ENCODE results near the gene TNFSF13. TPM values are rescaled to one million over a fixed set of nuclear protein-coding genes. Genes with fewer than 3 reads are reported as not detected.

The TNFSF13 gene
- polyA plus RNA-seq, 1 donor: 23.4 TPM

DNA sequence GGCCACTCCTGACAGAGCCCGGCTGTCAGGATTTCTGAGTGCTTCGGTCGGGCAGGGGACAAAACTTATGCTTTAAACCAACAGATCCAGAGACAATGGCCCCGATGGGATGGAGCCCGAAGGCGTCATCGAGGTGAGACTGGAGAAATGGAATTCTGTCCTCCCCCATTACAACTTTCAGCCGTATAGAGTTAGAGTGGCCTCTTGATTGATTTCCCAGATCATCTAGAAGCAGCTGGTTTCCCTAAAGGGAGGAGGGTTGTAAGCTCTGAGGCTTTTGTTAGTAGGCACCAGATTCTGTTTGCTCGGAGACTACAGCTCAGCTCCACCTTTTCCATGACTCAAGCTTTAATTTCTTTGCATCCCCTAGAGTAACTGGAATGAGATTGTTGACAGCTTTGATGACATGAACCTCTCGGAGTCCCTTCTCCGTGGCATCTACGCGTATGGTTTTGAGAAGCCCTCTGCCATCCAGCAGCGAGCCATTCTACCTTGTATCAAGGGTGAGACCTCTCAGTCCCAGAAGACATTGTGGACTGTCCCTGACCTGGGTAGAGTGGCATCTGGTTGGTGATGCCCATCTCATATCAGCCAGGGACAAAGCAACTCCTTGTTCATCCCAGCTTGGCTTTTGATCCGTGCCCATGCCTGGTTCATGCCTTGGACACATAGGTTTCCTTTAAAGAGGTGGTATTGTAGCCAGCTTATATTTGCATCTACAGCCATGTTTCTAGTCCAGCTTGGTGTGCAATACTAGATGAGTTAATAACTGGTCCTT, 15.8 kb downstream of the TNFSF13 start:
- Histone ChIP-seq H3K36me3 (ENCODE audit: control insufficient read depth, insufficient read depth, low read length) (peaks cover 75% of the 10 kb centered on the region), H3K27ac (ENCODE audit: low read length) (peak overlapping the region; percentile 95), H3K27me3 (ENCODE audit: control insufficient read depth, insufficient read depth, low read length) (no peaks in the 10 kb centered on the region), H3K4me1 (ENCODE audit: control insufficient read depth, insufficient read depth, low read length) (peaks cover 47% of the 10 kb centered on the region), H3K4me3 (ENCODE audit: low read length) (peak overlapping the region; percentile 98), H3K9me3 (ENCODE audit: control insufficient read depth, low read depth, low read length) (peaks cover 7% of the 10 kb centered on the region)
- no peak for DNase-seq
- WGBS (ENCODE audit: insufficient coverage, low lambda C conversion rate): no CpG with 5 or more reads among the region's 15 CpGs

GRCh38 chr17:7575481-7575883, 16.9 kb downstream of the TNFSF13 start:
- Histone ChIP-seq H3K4me1 (ENCODE audit: control insufficient read depth, insufficient read depth, low read length) (peaks cover 55% of the 10 kb centered on the region), H3K36me3 (ENCODE audit: control insufficient read depth, insufficient read depth, low read length) (peaks cover 64% of the 10 kb centered on the region), H3K4me3 (ENCODE audit: low read length) (no peak overlapping the region), H3K9me3 (ENCODE audit: control insufficient read depth, low read depth, low read length) (peaks cover 7% of the 10 kb centered on the region), H3K27me3 (ENCODE audit: control insufficient read depth, insufficient read depth, low read length) (no peaks in the 10 kb centered on the region), H3K27ac (ENCODE audit: low read length) (peak overlapping the region; percentile 95)
- WGBS (ENCODE audit: insufficient coverage, low lambda C conversion rate): no CpG with 5 or more reads among the region's 1 CpG
- DNase-seq: no peak

DNA sequence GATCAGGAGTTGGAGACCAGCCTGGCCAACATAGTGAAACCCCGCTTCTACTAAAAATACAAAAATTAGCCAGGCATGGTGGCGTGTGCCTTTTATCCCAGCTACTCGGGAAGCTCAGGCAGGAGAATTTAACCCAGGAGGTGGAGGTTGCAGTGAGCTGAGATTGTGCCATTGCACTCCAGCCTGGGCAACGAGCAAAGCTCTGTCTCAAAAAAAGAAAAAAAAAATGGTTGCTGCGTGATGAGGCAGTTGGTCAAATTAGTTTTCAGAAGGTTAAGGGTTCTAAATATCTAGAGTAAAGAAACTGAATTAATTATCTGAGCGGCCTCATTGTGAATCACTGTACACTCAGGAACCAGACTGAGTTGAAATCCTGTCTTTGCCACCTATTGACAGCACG, 17.4 kb downstream of the TNFSF13 start:
- Histone ChIP-seq H3K9me3 (ENCODE audit: control insufficient read depth, low read depth, low read length) (peaks cover 7% of the 10 kb centered on the region), H3K27ac (ENCODE audit: low read length) (peak overlapping the region; percentile 95), H3K27me3 (ENCODE audit: control insufficient read depth, insufficient read depth, low read length) (no peaks in the 10 kb centered on the region), H3K4me3 (ENCODE audit: low read length) (no peak overlapping the region), H3K4me1 (ENCODE audit: control insufficient read depth, insufficient read depth, low read length) (peaks cover 59% of the 10 kb centered on the region), H3K36me3 (ENCODE audit: control insufficient read depth, insufficient read depth, low read length) (peaks cover 64% of the 10 kb centered on the region)
- WGBS (ENCODE audit: insufficient coverage, low lambda C conversion rate): 63% methylated on average over 2 of the region's 7 CpGs
- no peak for DNase-seq

DNA sequence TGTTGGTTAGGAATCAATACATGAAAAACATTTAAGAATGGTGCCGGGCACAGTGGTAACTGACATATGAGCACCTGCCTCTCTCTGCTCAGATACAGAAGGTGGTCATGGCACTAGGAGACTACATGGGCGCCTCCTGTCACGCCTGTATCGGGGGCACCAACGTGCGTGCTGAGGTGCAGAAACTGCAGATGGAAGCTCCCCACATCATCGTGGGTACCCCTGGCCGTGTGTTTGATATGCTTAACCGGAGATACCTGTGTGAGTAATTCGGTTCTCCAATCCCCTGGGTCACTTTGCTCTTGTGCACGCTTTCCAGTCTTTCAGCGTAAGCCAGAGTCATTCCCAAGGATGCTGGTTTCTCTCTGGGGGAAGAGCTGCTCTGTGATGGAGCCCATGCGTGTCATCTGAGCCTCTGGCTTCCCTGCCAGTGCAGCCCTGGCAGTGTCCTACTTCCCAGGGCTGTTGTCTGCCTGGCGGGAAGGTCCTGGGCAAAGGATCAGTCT, 17.9 kb downstream of the TNFSF13 start:
- H3K27ac ChIP-seq (ENCODE audit: low read length): peak overlapping the region; percentile 95
- no peak overlapping the region for H3K4me3 ChIP-seq (ENCODE audit: low read length)
- H3K4me1 ChIP-seq (ENCODE audit: control insufficient read depth, insufficient read depth, low read length): peaks cover 63% of the 10 kb centered on the region
- WGBS (ENCODE audit: insufficient coverage, low lambda C conversion rate): 100% methylated on average over 3 of the region's 14 CpGs
- no peaks in the 10 kb centered on the region for H3K27me3 ChIP-seq (ENCODE audit: control insufficient read depth, insufficient read depth, low read length)
- peaks cover 7% of the 10 kb centered on the region for H3K9me3 ChIP-seq (ENCODE audit: control insufficient read depth, low read depth, low read length)
- peaks cover 63% of the 10 kb centered on the region for H3K36me3 ChIP-seq (ENCODE audit: control insufficient read depth, insufficient read depth, low read length)
- DNase-seq: no peak

DNA sequence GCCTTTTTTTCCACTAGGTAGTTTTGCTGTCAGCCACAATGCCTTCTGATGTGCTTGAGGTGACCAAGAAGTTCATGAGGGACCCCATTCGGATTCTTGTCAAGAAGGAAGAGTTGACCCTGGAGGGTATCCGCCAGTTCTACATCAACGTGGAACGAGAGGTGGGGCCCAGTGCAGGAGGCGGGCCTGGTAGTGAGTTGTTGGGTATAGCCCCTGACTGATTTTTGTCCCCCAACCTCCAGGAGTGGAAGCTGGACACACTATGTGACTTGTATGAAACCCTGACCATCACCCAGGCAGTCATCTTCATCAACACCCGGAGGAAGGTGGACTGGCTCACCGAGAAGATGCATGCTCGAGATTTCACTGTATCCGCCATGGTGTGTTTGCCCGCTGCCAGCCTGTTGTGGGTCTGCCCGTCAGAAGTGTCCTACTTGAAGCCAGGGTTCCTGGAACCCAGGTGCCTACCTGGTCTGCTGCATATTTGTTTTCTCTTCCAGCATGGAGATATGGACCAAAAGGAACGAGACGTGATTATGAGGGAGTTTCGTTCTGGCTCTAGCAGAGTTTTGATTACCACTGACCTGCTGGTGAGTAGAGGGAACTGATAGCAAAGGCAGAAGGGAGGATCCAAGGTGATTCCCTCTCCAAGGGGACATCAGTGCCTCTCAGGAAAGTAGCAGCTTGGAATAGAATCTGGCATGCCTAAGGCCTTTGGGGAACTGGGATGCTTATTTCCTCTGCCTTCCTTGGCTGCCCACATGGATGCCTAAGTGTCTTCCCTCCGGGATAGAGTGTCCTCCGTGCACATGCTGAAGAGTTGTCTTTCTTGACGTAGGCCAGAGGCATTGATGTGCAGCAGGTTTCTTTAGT, 19.0 kb downstream of the TNFSF13 start:
- no peaks in the 10 kb centered on the region for H3K27me3 ChIP-seq (ENCODE audit: control insufficient read depth, insufficient read depth, low read length)
- peak overlapping the region; percentile 93 for H3K27ac ChIP-seq (ENCODE audit: low read length)
- H3K36me3 ChIP-seq (ENCODE audit: control insufficient read depth, insufficient read depth, low read length): peaks cover 67% of the 10 kb centered on the region
- H3K4me3 ChIP-seq (ENCODE audit: low read length): no peak overlapping the region
- H3K9me3 ChIP-seq (ENCODE audit: control insufficient read depth, low read depth, low read length): peaks cover 7% of the 10 kb centered on the region
- no CpG with 5 or more reads among the region's 17 CpGs for WGBS (ENCODE audit: insufficient coverage, low lambda C conversion rate)
- peaks cover 66% of the 10 kb centered on the region for H3K4me1 ChIP-seq (ENCODE audit: control insufficient read depth, insufficient read depth, low read length)
- DNase-seq: no peak

DNA sequence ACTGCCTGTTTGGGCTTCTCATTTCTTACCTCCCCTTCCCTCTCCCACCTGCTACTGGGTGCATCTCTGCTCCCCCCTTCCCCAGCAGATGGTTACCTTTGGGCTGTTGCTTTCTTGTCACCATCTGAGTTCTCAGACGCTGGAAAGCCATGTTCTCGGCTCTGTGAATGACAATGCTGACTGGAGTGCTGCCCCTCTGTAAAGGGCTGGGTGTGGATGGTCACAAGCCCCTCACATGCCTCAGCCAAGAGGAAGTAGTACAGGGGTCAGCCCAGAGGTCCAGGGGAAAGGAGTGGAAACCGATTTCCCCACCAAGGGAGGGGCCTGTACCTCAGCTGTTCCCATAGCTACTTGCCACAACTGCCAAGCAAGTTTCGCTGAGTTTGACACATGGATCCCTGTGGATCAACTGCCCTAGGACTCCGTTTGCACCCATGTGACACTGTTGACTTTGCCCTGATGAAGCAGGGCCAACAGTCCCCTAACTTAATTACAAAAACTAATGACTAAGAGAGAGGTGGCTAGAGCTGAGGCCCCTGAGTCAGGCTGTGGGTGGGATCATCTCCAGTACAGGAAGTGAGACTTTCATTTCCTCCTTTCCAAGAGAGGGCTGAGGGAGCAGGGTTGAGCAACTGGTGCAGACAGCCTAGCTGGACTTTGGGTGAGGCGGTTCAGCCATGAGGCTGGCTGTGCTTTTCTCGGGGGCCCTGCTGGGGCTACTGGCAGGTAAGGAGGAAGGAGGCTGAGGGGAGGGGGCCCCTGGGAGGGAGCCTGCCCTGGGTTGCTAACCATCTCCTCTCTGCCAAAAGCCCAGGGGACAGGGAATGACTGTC, 20.7 kb downstream of the TNFSF13 start, which contains the start of gene CD68:
Gene CD68 (plus strand): TSS at position 638 of the 833 bp plus-strand sequence. CDS start 40 bp downstream, at position 678.
- no peaks in the 10 kb centered on the region for H3K27me3 ChIP-seq (ENCODE audit: control insufficient read depth, insufficient read depth, low read length)
- peaks cover 75% of the 10 kb centered on the region for H3K4me1 ChIP-seq (ENCODE audit: control insufficient read depth, insufficient read depth, low read length)
- H3K36me3 ChIP-seq (ENCODE audit: control insufficient read depth, insufficient read depth, low read length): peaks cover 64% of the 10 kb centered on the region
- H3K4me3 ChIP-seq (ENCODE audit: low read length): peak within 1 kb of the TSS; percentile 49
- peak; percentile 98 to 99 for DNase-seq
- WGBS (ENCODE audit: insufficient coverage, low lambda C conversion rate): no CpG with 5 or more reads among the region's 7 CpGs
- peaks cover 8% of the 10 kb centered on the region for H3K9me3 ChIP-seq (ENCODE audit: control insufficient read depth, low read depth, low read length)
- H3K27ac ChIP-seq (ENCODE audit: low read length): peak within 1 kb of the TSS; percentile 93

DNA sequence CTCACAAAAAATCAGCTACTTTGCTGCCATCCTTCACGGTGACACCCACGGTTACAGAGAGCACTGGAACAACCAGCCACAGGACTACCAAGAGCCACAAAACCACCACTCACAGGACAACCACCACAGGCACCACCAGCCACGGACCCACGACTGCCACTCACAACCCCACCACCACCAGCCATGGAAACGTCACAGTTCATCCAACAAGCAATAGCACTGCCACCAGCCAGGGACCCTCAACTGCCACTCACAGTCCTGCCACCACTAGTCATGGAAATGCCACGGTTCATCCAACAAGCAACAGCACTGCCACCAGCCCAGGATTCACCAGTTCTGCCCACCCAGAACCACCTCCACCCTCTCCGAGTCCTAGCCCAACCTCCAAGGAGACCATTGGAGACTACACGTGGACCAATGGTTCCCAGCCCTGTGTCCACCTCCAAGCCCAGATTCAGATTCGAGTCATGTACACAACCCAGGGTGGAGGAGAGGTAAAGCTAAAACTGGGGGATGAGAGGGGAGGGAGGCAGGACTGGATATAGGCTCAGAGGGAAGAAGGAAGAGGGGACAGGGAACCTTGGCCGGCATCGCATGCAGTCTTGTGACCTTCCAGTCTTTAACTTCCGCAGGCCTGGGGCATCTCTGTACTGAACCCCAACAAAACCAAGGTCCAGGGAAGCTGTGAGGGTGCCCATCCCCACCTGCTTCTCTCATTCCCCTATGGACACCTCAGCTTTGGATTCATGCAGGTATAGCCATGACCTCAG, 21.5 kb downstream of the TNFSF13 start:
- peaks cover 75% of the 10 kb centered on the region for H3K4me1 ChIP-seq (ENCODE audit: control insufficient read depth, insufficient read depth, low read length)
- peaks cover 8% of the 10 kb centered on the region for H3K9me3 ChIP-seq (ENCODE audit: control insufficient read depth, low read depth, low read length)
- H3K27ac ChIP-seq (ENCODE audit: low read length): peak overlapping the region; percentile 93
- no CpG with 5 or more reads among the region's 12 CpGs for WGBS (ENCODE audit: insufficient coverage, low lambda C conversion rate)
- DNase-seq: peak in 1 of 2 donors; percentile 48
- no peaks in the 10 kb centered on the region for H3K27me3 ChIP-seq (ENCODE audit: control insufficient read depth, insufficient read depth, low read length)
- peaks cover 56% of the 10 kb centered on the region for H3K36me3 ChIP-seq (ENCODE audit: control insufficient read depth, insufficient read depth, low read length)
- peak overlapping the region; percentile 49 for H3K4me3 ChIP-seq (ENCODE audit: low read length)

DNA sequence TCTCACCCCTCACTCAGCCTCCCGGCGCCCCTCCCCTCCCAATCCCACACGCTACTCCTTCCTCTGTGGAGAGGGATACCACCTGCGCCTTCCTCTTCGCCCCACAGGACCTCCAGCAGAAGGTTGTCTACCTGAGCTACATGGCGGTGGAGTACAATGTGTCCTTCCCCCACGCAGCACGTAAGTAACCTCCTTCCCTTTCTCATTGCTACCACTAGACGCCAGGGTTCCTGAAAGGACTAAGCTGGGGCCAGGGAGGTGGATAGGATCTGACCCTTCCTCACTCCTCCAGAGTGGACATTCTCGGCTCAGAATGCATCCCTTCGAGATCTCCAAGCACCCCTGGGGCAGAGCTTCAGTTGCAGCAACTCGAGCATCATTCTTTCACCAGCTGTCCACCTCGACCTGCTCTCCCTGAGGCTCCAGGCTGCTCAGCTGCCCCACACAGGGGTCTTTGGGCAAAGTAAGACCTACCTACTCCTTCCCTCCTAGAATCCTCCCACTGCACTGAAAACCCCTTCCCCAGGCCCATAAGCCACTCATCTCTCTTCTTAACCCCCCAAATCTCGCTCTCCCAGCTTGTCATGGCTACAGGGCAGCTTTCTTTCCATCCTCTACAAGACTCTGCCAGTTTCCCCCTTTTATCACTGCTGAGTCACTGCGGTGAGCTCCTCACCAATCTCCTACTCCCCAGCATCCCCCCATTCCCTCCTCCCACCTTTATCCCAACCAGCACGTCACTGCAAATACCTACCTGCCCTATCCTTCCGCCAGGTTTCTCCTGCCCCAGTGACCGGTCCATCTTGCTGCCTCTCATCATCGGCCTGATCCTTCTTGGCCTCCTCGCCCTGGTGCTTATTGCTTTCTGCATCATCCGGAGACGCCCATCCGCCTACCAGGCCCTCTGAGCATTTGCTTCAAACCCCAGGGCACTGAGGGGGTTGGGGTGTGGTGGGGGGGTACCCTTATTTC, 22.3 kb downstream of the TNFSF13 start:
- Histone ChIP-seq H3K27me3 (ENCODE audit: control insufficient read depth, insufficient read depth, low read length) (no peaks in the 10 kb centered on the region), H3K9me3 (ENCODE audit: control insufficient read depth, low read depth, low read length) (peaks cover 8% of the 10 kb centered on the region), H3K36me3 (ENCODE audit: control insufficient read depth, insufficient read depth, low read length) (peaks cover 51% of the 10 kb centered on the region), H3K4me1 (ENCODE audit: control insufficient read depth, insufficient read depth, low read length) (peaks cover 70% of the 10 kb centered on the region), H3K27ac (ENCODE audit: low read length) (peak overlapping the region; percentile 93), H3K4me3 (ENCODE audit: low read length) (peak overlapping the region; percentile 49)
- no peak for DNase-seq
- WGBS (ENCODE audit: insufficient coverage, low lambda C conversion rate): 92% methylated on average over 2 of the region's 23 CpGs

All from large intestine (tissue), 3 donors.